ENCODE data around the gene UBFD1.
"Not testable (repeated sequence)": the region's sequence is repeated elsewhere in the genome, so short reads cannot be mapped to it uniquely, and the experiment has no call there.

UBFD1 gene

GRCh38 chr16:23556881-23557778, at the start of gene UBFD1, which contains the start of gene EARS2:
UBFD1 (plus strand) TSS chr16:23557727; CDS start chr16:23557743, 16 bp downstream.
EARS2 (minus strand) TSS chr16:23557350; CDS start chr16:23557343, 7 bp downstream.
- peak; percentile 64 to 100 (median 96) for DNase-seq

GRCh38 chr16:23508589-23509440, 48.7 kb upstream of the UBFD1 start:
- DNase-seq = peak in 13 of 56 donors; percentile 4 to 57 (median 31)

- no peak for DNase-seq
Observed at GRCh38 chr16:23509441-23509754, 48.1 kb upstream of the UBFD1 start.

GRCh38 chr16:23509782-23510163, 47.8 kb upstream of the UBFD1 start:
- DNase-seq = peak in 8 of 56 donors; percentile 23 to 56 (median 39)

GRCh38 chr16:23510164-23510914, 47.2 kb upstream of the UBFD1 start, which contains the start of gene GGA2:
GGA2 (minus strand) TSS chr16:23510494; CDS start chr16:23510411, 83 bp downstream.
- peak in 53 of 56 donors; percentile 14 to 85 (median 62) for DNase-seq

GRCh38 chr16:23510915-23511270, 46.6 kb upstream of the UBFD1 start:
- not testable (repeated sequence) for DNase-seq

- DNase-seq = no peak
Observed at GRCh38 chr16:23511731-23512130, 45.8 kb upstream of the UBFD1 start.

GRCh38 chr16:23512168-23512695, 45.3 kb upstream of the UBFD1 start:
- no peak for DNase-seq

- DNase-seq = no peak
Observed at GRCh38 chr16:23514381-23515152, 43.0 kb upstream of the UBFD1 start.

GRCh38 chr16:23515881-23516280, 41.6 kb upstream of the UBFD1 start:
- DNase-seq = no peak

GRCh38 chr16:23516366-23517137, 41.0 kb upstream of the UBFD1 start:
- DNase-seq = peak in 1 of 56 donors; percentile 8

- peak in 1 of 56 donors; percentile 4 for DNase-seq
Observed at GRCh38 chr16:23518435-23518891, 39.1 kb upstream of the UBFD1 start.

- DNase-seq = no peak
Observed at GRCh38 chr16:23519282-23519681, 38.2 kb upstream of the UBFD1 start.

GRCh38 chr16:23520500-23520899, 37.0 kb upstream of the UBFD1 start:
- DNase-seq = no peak

GRCh38 chr16:23521037-23521743, 36.3 kb upstream of the UBFD1 start:
- DNase-seq = no peak

- DNase-seq = no peak
Observed at GRCh38 chr16:23521965-23522364, 35.6 kb upstream of the UBFD1 start.

- no peak for DNase-seq
Observed at GRCh38 chr16:23523321-23523720, 34.2 kb upstream of the UBFD1 start.

GRCh38 chr16:23523876-23524385, 33.6 kb upstream of the UBFD1 start:
- no peak for DNase-seq

Data from amygdala (tissue), 56 donors.